Left ventricle myocardium inferior (tissue), 1 donor: ENCODE measurements around the gene STIM2. TPM values are rescaled to one million over a fixed set of nuclear protein-coding genes. Genes with fewer than 3 reads are reported as not detected.

Source experiments
- DNase-seq: peaks from one replicate; pipeline ENCODE4 v3.0.0-alpha.2; 2020
- H3K27ac ChIP-seq: fragments of 200-600 bp; replicated peaks from 2 replicates; pipeline ENCODE4 v1.8.0; 2021
- H3K27me3 ChIP-seq: fragments of 200-600 bp; 2 replicates; pipeline ENCODE4 v1.8.0; 2021; ENCODE audit warnings: low read depth
- H3K36me3 ChIP-seq: fragments of 200-600 bp; 2 replicates; pipeline ENCODE4 v1.8.0; 2021
- H3K4me1 ChIP-seq: fragments of 200-600 bp; 2 replicates; pipeline ENCODE4 v1.8.0; 2021
- H3K4me3 ChIP-seq: fragments of 200-600 bp; 2 replicates; pipeline ENCODE4 v1.8.0; 2021; ENCODE audit warnings: mild to moderate bottlenecking, moderate library complexity
- H3K9me3 ChIP-seq: fragments of 200-600 bp; replicated peaks from 2 replicates; pipeline ENCODE4 v1.8.0; 2021
- CTCF ChIP-seq: fragments of 200-600 bp; IDR thresholded peaks from 2 replicates; pipeline ENCODE4 v1.8.0; 2021; ENCODE audit warnings: antibody characterized with exemption, mild to moderate bottlenecking, borderline replicate concordance
- intact Hi-C: fragments of 100-400 bp; cut with micrococcal nuclease; formaldehyde crosslinking; loops from one replicate; pipeline ENCODE4 v1.11.0; 2022
- total RNA-seq: library from RNA; stranded (reverse); fragmentation: NEBNext Ultra II Directional; extraction: Animal tissue kit (Norgen Biotek cat#: 25700); gene quantifications from one replicate; pipeline ENCODE4 v1.2.1, GENCODE V29; 2021
- donor health status: DM: no; HTN: yes; CAD: no; lungs with severe emphysema.

Gene STIM2
- total RNA-seq, 1 donor from 2014 or later, result 12.2 TPM

- TF ChIP-seq CTCF, result no peak
- Histone ChIP-seq H3K36me3 (no peaks in the 10 kb centered on the region), H3K27ac (no peak overlapping the region), H3K27me3 (no peaks in the 10 kb centered on the region), H3K4me1 (peaks cover 27% of the 10 kb centered on the region), H3K9me3 (peaks cover 6% of the 10 kb centered on the region), H3K4me3 (no peak overlapping the region)
- no peak for DNase-seq
- intact Hi-C loops, result no loop called here
Observed at GRCh38 chr4:26819026-26819425, 41.6 kb upstream of the STIM2 start.

- Histone ChIP-seq H3K36me3 (no peaks in the 10 kb centered on the region), H3K9me3 (peaks cover 6% of the 10 kb centered on the region), H3K4me3 (no peak overlapping the region), H3K27me3 (no peaks in the 10 kb centered on the region), H3K4me1 (peaks cover 22% of the 10 kb centered on the region), H3K27ac (no peak overlapping the region)
- no peak for DNase-seq
- TF ChIP-seq CTCF, result no peak
- intact Hi-C loops, result no loop called here
Observed at GRCh38 chr4:26819478-26820095, 41.1 kb upstream of the STIM2 start.

GRCh38 chr4:26820346-26820745 lies 40.3 kb upstream of the STIM2 start:
- peaks cover 16% of the 10 kb centered on the region for H3K4me1 ChIP-seq
- intact Hi-C loops, result no loop called here
- no peak for TF ChIP-seq CTCF
- no peaks in the 10 kb centered on the region for H3K27me3 ChIP-seq
- peaks cover 6% of the 10 kb centered on the region for H3K9me3 ChIP-seq
- no peak overlapping the region for H3K4me3 ChIP-seq
- no peak for DNase-seq
- no peaks in the 10 kb centered on the region for H3K36me3 ChIP-seq
- no peak overlapping the region for H3K27ac ChIP-seq

GRCh38 chr4:26821031-26821430 lies 39.6 kb upstream of the STIM2 start:
- no peaks in the 10 kb centered on the region for H3K36me3 ChIP-seq
- peaks cover 6% of the 10 kb centered on the region for H3K9me3 ChIP-seq
- H3K27me3 ChIP-seq, result no peaks in the 10 kb centered on the region
- peaks cover 11% of the 10 kb centered on the region for H3K4me1 ChIP-seq
- intact Hi-C loops, result no loop called here
- H3K27ac ChIP-seq, result no peak overlapping the region
- H3K4me3 ChIP-seq, result no peak overlapping the region
- no peak for DNase-seq
- TF ChIP-seq CTCF, result no peak

- Histone ChIP-seq H3K4me1 (peaks cover 6% of the 10 kb centered on the region), H3K36me3 (no peaks in the 10 kb centered on the region), H3K27ac (no peak overlapping the region), H3K4me3 (no peak overlapping the region), H3K27me3 (no peaks in the 10 kb centered on the region), H3K9me3 (peaks cover 6% of the 10 kb centered on the region)
- DNase-seq, result no peak
- intact Hi-C loops, result no loop called here
- no peak for TF ChIP-seq CTCF
Observed at GRCh38 chr4:26821677-26822503, 38.8 kb upstream of the STIM2 start.
